Right lobe of liver (tissue), 4 donors: ENCODE results near the gene TNFRSF1A.

Experiments used
- CTCF ChIP-seq, 4 donors: fragments of 200-600 bp in 3 of 4; fragments of 450-650 bp in 1 of 4; IDR thresholded peaks; one replicate each; pipeline versions ENCODE4 v1.5.1 to v1.8.0; 2016 to 2022; ENCODE audit warnings: antibody characterized with exemption in 4 of 4, mild to moderate bottlenecking in 2 of 4
- POLR2A ChIP-seq: fragments of 450-650 bp; IDR thresholded peaks from one replicate; pipeline ENCODE4 v1.6.1; 2017; ENCODE audit warnings: antibody characterized with exemption, mild to moderate bottlenecking
- donor health status: DM: no; HTN: no; CAD: no.
- donor health status: DM: no; HTN: no; CAD: no.
- donor health status: DM: no; HTN: yes; CAD: no.

DNA sequence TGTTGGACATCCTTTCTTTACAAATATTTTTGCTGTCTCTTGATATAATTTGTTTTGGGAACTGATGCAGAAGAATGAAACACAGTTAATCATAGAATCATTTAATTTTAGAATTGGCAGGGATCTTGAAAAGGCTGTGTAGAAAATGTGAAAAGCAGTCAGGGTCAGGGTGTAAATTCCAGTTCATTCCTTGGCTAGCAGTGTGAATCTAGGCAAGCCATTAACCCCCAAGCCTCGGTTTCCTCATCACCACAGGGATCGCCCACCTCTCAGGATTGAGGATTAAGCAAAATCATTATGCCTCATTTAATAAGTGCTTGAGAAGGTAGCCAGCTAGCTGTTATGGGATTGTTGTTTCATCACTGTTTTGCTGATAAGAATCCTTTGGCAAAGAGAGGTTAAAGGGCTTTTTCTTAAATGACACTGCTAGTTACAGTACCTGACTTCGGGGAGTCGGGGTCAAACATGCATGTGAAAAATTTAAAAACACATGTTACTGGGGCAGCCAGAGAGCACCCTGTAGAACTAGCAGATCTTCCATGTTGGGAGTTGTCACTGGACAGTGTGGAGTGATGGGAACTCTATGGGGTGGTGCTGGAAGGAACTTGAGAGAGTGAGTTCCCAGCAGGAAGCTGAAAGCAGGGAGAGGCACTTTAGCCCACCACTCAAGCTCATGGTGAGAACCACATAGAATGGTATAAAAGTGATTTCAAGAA lies 10.7 kb downstream of the TNFRSF1A start:
- no peak for TF ChIP-seq CTCF (IDR thresholded peaks at IDR 0.05)
- TF ChIP-seq POLR2A, result no peak
